NCI-H82 treated with DMSO at 0.1 percent for 48 hours (cell line): ENCODE measurements around the gene RNF6.
A peak's percentile ranks its signal among the peaks of the same experiment; 100 is the strongest.
"Not testable (repeated sequence)": the region's sequence is repeated elsewhere in the genome, so short reads cannot be mapped to it uniquely, and the experiment has no call there.

Experiments
- DNase-seq: peaks from one replicate; lab custom pipeline; 2025; ENCODE audit not compliant: unreplicated experiment; lab: John Stamatoyannopoulos, UW

The RNF6 gene

GRCh38 chr13:26221721-26222519 lies at the start of gene RNF6:
RNF6 (minus strand) TSS chr13:26222314; CDS start chr13:26219649, 2,665 bp downstream.
- peak; percentile 98 for DNase-seq

- DNase-seq = no peak
These were observed 48.6 kb upstream of the RNF6 start for GRCh38 chr13:26270707-26271106.

DNA sequence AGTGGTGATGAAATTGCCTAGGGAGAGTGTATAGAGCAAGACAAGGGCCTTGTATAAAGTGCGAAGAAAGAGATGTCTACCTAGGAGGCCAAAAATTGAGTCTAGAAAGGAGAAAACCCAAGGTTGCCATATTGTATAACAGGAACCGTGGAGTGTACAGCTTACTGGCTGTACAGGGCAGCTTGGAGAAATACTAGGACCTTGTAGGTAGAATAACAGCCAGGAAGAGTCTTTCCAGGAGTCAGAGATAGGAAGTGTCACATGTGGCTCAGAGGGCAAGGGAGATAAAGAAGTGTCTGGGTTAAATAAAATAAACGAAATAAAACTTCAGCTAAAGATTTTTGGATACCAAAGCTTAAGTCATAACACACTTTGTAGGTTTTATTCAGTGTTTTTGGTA lies 44.2 kb upstream of the RNF6 start:
- DNase-seq = no peak

GRCh38 chr13:26262156-26262555 lies 40.0 kb upstream of the RNF6 start:
- DNase-seq = no peak

- no peak for DNase-seq
These were observed 37.5 kb upstream of the RNF6 start for GRCh38 chr13:26259634-26260033.

GRCh38 chr13:26257049-26257448 lies 34.9 kb upstream of the RNF6 start:
- DNase-seq = no peak

DNA sequence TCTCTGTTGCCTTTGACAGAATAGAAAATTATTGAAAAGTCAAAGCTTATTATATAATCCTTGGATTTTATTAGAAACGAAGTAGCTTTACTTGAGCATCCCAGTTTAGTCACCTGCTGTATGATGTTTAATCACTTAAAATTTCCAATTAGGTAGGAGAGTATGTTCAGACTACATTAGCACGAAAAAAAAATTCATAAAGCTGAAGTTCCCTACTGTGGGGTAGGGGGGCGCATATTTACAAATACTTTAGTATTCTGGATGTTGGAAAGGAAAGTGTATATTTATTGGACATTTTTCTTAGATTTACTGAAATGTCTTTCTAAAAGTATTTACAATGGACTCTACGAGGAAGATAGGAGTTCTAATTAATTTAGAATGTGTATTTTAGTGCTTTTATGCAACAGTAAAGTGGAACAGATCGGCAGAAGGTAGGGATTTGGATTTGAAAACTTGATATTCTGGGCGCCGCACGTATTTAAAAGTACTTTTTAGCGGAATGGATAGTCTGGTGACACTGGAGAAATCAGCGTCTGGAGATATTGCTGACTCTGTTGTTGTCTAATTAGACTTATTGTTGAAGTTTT lies 33.7 kb upstream of the RNF6 start:
- peak; percentile 34 for DNase-seq

- DNase-seq = peak; percentile 32
These were observed 33.0 kb upstream of the RNF6 start for GRCh38 chr13:26255115-26255514.

- peak; percentile 37 for DNase-seq
These were observed 32.5 kb upstream of the RNF6 start for GRCh38 chr13:26254583-26255111.

DNA sequence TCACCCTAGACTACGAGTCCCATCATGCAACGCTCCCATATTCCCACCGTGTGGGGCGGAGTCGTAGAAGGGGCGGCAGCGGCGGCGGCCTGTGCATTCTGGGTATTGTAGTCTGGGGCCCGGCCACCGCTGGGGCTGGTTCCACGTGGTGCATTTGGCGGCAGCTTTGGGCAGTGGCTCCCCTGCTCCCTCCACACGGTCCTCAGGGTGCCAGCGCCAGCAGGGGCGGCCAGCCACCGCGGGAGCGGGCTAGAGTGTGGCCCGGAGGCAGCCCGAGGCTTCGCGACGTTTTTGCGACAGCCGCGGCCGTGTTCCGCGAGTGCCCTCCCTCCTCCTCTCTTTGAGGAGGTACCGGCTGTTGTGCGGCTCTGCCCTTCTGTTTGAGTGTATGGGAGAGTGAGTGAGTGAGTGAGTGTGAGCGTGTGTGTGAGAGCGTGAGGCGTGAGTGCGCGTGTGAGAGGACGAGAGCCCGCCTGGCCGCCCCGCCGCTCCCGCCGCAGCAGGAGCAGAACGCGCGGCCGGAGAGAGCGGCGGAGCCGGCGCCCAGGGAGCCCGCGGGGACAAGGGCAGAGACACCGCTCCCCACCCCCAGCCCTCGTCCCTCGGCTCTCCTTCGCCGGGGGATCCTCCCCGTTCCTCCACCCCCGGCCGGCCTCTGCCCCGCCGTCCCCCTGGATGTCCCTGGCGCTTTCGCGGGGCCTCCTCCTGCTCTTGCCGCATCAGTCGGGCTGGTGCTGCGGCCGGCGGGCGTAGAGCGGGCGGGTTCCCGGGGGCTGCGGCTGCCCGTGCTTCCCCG lies 31.9 kb upstream of the RNF6 start, which contains the start of gene CDK8:
CDK8 (plus strand) TSS at position 343 of the 796 bp plus-strand sequence. CDS start 513 bp downstream, outside the sequence.
- peak; percentile 97 for DNase-seq

- DNase-seq = no peak
These were observed 31.2 kb upstream of the RNF6 start for GRCh38 chr13:26253262-26253786.

GRCh38 chr13:26252006-26252405 lies 29.9 kb upstream of the RNF6 start:
- not testable (repeated sequence) for DNase-seq

DNA sequence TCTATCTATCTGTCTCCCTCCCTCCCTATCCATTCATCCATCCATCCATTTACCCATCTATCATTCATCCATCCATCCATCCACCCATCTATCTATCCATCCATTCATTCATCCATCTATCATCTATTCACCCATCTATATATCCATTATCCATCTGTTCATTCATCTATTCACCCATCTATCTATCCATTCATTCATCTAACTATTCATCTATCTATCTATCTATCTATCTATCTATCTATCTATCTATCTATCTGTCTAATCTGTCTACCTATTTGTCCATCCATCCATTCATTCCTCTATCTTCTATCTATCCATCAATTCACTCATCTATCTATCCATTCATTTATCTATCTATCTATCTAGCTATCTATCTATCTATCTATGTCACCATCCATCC lies 27.4 kb upstream of the RNF6 start:
- no peak for DNase-seq

DNA sequence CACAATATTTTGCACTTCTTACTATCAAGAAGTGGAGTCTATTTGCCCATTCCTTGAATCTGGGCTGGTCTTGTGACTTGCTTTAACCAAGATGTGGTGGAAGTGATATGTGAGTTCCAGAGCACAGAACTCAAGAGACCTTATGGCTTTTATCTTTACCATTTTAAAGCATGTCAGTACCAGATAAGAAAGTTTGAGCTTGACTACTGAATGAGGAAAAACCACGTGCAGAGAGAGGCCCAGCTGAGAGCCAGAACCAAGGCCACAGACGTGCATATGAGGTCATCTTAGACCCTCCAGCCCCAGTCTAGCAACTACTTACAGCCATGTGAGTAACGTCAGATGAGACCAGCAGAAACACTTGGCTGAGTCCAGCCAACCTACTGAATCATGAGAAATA lies 25.5 kb upstream of the RNF6 start:
- DNase-seq = no peak

- no peak for DNase-seq
These were observed 24.9 kb upstream of the RNF6 start for GRCh38 chr13:26247011-26247410.

DNA sequence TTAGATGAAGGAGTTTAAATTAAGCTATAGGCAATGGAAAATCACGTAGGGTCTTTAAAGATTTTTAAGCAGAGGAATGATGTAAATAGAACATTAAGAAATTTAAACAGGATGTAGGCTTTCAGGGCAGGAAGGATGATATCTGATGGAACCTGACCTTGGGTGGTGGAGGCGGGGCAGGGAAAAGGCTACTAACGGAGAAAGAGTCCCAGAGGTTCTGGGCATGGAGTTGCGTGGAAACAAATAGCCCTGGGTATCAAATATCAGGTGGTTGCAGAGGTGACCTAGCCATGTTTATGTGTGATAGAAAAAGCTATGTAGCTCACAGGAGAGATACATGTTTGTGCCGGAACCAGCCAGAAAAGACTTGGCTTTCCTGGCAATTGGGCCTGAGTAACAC lies 24.0 kb upstream of the RNF6 start:
- no peak for DNase-seq

GRCh38 chr13:26236296-26236695 lies 14.2 kb upstream of the RNF6 start:
- no peak for DNase-seq

DNA sequence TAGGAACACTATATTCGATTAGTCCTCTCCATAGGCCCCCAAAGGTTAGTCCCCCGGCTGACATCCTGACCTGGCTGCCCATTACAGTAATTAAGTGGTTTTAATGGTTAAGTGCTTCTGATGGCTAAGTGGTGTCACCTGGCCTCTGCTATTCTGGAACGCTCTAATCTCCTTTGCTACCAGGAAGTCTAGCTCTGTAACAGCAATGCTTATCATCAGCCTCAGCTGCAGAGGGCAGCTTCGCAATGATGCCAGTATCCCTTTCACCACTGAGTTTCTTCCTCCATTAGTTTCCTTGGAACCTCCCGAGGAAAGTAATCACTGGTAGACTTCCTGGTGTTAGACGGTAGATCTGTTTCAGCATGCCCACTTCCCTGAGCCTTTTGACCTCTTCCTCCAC lies 8.6 kb upstream of the RNF6 start:
- DNase-seq = peak; percentile 17

DNA sequence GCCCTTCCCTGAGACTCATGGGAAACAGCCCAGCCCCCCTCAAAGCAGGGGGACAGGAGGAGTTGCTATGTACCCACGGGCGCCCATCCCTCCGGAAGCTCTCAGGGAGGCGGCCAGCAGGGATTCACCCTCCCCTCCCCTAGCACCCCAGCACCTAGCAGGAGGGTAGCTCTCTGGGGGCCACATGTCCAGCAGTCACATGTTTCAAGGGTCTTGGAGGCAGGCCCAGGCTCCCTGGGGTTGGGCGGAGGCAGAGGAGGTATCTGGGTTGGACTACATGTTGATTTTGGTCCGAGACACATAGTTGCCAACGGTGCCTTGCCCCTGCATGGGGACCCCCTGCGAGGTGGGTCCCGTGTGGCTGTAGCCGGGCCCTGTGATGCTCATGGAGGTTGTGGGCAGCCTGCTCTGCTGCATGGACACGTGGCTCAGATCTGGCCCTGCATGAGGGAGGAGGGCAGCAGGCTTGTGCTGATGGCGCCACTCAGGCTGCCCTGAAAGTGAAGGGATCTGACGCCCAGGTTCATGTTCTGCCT lies 7.0 kb upstream of the RNF6 start:
- no peak for DNase-seq

GRCh38 chr13:26228096-26228495 lies 6.0 kb upstream of the RNF6 start:
- DNase-seq = no peak
